Fibroblast of the aortic adventitia (primary cell): ENCODE data around the gene PCCA. TPM values are rescaled to one million over a fixed set of nuclear protein-coding genes. Genes with fewer than 3 reads are reported as not detected.
"Not testable (repeated sequence)": the region's sequence is repeated elsewhere in the genome, so short reads cannot be mapped to it uniquely, and the experiment has no call there.

Source experiments
- DNase-seq: peaks from one replicate; pipeline ENCODE4 v3.0.0-alpha.2; 2010; ENCODE audit warnings: low read depth
- H3K4me3 ChIP-seq: 2 replicates; pipeline ENCODE4 v1.5.1; 2011; ENCODE audit warnings: low read depth, mild to moderate bottlenecking, control low read depth, low read length, moderate library complexity
- total RNA-seq: library from RNA; depleted of rRNA; stranded (reverse); fragments of >200 nt; gene quantifications from 2 replicates; pipeline ENCODE4 v1.2.3, GENCODE V29; 2012; ENCODE audit warnings: low replicate concordance
- TF ChIP-seq, protein P1 (sequence below): IDR thresholded peaks from 2 replicates; pipeline ENCODE4 v1.5.1; 2011; ENCODE audit warnings: mild to moderate bottlenecking, low read length, control low read depth, inconsistent platforms; ENCODE audit not compliant: insufficient read depth

Gene PCCA
- total RNA-seq, 1 donor = 23.8 TPM

DNA sequence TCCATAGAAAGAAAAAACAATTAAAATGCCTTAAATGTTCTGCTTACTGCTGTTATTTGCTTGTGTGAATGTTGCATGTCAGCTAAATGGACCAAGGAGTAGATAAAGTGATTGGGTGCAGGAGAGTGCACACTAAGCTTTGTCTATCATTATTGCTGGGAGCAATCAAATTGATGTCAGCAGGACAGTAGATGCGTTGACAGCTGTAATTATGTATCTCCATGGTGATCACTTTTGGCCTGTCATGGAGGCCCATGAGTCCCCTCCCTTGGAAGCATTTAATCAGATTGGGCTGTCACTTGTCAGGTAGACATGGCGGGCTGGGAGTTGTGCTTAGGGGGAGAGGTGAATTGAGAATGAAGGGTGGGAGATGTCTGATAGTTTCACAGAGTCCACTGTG, 215.3 kb downstream of the PCCA start:
- H3K4me3 ChIP-seq = no peak overlapping the region
- DNase-seq = no peak
- TF ChIP-seq, protein P1, sequence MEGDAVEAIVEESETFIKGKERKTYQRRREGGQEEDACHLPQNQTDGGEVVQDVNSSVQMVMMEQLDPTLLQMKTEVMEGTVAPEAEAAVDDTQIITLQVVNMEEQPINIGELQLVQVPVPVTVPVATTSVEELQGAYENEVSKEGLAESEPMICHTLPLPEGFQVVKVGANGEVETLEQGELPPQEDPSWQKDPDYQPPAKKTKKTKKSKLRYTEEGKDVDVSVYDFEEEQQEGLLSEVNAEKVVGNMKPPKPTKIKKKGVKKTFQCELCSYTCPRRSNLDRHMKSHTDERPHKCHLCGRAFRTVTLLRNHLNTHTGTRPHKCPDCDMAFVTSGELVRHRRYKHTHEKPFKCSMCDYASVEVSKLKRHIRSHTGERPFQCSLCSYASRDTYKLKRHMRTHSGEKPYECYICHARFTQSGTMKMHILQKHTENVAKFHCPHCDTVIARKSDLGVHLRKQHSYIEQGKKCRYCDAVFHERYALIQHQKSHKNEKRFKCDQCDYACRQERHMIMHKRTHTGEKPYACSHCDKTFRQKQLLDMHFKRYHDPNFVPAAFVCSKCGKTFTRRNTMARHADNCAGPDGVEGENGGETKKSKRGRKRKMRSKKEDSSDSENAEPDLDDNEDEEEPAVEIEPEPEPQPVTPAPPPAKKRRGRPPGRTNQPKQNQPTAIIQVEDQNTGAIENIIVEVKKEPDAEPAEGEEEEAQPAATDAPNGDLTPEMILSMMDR = no peak

DNA sequence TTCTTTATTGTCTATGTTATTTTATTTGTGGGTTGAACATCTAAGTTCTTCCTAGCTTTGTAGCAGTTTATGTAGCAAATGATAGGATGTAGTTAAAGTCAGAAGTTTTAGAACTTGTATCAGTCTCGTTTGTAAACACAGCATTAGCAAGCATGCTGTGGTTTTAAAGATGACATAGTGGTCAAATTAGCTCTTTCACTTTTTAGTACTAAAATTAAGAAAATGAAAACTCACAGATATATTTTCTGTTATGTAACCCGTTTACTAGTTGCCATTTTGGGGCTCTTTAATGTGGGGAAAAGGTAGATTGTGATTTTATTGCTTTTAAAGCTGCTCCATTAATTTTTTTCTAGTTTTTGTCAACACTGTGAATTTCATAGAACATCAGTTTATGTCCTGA, 216.5 kb downstream of the PCCA start:
- DNase-seq = no peak
- TF ChIP-seq, protein P1 = no peak

DNA sequence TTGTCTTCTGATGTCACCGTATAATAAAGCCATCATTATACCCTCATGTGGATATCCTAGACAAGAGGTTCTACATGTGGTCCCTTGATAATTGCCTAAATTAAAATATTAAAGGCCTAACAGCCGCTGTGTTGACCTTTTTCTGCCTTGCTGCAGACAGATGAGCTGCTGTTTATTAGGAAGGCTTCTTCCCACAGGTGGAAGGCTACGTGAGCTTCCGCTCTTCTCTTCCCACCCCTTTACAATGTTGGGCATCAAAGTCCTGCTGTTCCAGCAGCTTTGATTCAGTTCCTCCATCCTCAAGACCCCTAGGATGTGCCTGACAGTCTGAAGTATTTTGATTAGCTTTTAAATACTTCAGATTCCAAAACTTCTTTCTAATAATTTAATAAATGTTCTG, 217.1 kb downstream of the PCCA start:
- H3K4me3 ChIP-seq = no peak overlapping the region
- TF ChIP-seq, protein P1 = no peak
- no peak for DNase-seq

More for the DNA sequence above, 216.5 kb downstream of the PCCA start:
- H3K4me3 ChIP-seq = no peak overlapping the region

DNA sequence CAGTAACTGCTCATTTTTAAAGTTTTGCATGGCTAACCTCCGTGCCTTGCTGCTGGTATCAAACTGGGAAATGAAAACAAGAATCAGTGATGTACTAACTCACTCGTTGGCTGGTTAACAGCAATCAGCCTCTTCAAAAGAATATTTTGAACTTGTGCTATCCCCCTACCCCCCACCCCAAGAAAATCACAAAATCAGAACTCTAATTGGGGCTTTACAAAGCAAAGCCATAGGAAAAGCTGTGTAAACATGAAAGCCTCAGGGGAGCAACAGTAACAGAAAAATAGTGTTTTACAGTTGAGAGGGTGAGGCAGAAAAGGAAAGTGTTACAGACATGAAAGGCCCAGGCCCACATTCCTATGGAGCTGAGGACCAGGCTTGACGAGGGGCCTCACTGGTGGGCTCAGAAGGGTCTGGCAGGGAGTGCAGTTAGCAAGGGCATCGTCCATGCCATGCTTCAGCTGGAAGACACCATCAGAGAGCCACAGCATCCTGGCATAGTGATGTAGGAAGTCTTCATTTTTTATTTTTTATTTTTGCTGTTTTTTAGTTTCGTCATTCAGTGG, 217.6 kb downstream of the PCCA start:
- H3K4me3 ChIP-seq = no peak overlapping the region
- DNase-seq = no peak
- TF ChIP-seq, protein P1 = no peak

DNA sequence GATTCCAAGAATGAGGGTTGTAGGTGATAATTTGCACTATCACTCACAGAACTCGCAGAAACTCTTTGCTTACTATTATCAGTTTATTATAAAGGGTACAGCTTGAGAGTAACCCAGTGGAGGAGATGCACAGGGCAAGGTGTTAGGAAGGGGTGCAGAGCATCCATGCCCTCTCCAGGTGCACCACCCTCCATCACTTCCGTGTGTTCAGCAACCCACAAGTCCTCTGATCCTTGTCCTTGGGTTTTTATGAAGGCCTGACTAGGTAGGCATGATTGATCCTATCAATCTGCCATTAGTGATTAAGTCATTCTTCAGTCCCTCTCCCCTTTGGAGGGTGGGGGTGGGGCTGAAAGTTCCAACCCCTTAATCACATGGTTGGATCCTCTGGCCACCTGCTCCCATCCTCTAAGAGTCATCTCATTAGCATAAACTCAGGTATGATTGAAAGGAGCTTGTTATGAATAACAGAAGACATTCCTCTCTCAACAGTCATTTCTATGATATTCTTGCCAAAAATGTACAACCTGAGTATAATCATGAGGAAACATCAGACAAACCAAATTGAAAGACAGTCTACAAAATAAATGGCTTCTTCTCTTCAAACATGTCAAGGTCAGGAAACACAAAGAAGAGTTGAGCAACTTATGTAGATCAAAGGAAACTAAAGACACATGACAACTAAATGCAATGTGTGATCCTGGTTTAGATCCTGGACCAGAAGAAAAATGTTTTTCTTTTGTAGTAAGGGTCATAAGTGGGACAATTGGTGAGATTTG, 225.4 kb downstream of the PCCA start:
- TF ChIP-seq, protein P1 = no peak
- no peak overlapping the region for H3K4me3 ChIP-seq
- no peak for DNase-seq

DNA sequence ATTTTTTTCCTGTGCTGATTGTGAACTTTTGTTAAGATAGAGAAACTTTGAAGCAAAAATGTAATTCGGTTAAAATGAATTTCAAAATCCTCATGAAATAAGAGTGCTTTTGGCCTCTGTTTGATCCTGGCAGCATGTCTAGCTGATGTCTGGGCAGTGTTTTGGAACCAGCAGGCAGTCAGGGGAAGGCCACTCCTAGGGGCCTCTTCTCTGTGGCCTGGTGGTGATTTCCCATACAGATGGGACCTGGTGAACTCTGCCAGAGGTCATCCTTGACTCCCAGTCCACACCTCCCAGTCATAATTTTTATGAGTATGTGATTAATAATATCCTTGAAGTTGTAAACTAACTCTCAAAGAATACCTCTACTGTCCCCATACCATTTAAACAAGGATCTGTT, 226.6 kb downstream of the PCCA start:
- TF ChIP-seq, protein P1 = no peak
- DNase-seq = no peak

DNA sequence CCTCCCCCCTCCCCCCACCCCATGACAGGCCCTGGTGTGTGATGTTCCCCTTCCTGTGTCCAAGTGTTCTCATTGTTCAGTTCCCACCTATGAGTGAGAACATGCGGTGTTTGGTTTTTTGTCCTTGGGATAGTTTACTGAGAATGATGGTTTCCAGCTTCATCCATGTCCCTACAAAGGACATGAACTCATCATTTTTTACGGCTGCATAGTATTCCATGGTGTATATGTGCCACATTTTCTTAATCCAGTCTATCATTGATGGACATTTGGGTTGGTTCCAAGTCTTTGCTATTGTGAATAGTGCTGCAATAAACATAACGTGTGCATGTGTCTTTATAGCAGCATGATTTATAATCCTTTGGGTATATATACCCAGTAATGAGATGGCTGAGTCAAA, 229.6 kb downstream of the PCCA start:
- not testable (repeated sequence) for H3K4me3 ChIP-seq, DNase-seq

More for the DNA sequence above, 226.6 kb downstream of the PCCA start:
- H3K4me3 ChIP-seq = no peak overlapping the region
